Measurements from ENCODE around the gene ANXA7. TPM values are rescaled to one million over a fixed set of nuclear protein-coding genes. Genes with fewer than 3 reads are reported as not detected.
A peak's percentile ranks its signal among the peaks of the same experiment; 100 is the strongest.

The ANXA7 gene
- polyA plus RNA-seq: 10 to 100 TPM; 36.7 to 74.4 TPM

GRCh38 chr10:73413528-73414229, at the start of gene ANXA7:
ANXA7 (minus strand) TSS chr10:73414058; CDS start chr10:73400856, 13,202 bp downstream.
- 0 to 1% methylated on average over 57 to 62 of the region's 62 CpGs for WGBS, 2 donors
- Histone ChIP-seq H3K9me3 (ENCODE audit: control insufficient read depth in 2 of 2, insufficient read depth in 1 of 2, low read depth in 1 of 2, low read length in 1 of 2) (no peaks in the 10 kb centered on the region), H3K27me3 (ENCODE audit: control insufficient read depth in 1 of 2, insufficient read depth in 2 of 2, low read length in 2 of 2) (no peaks in the 10 kb centered on the region), H3K4me3 (ENCODE audit: low read depth in 1 of 2, low read length in 2 of 2) (peak within 1 kb of the TSS; percentile 73 to 95), H3K4me1 (ENCODE audit: control insufficient read depth in 2 of 2, insufficient read depth in 2 of 2, low read length in 1 of 2) (no peaks in the 10 kb centered on the region), H3K27ac (ENCODE audit: low read depth in 2 of 2, low read length in 1 of 2) (peak within 1 kb of the TSS; percentile 96 to 98), H3K36me3 (ENCODE audit: control insufficient read depth in 2 of 2, insufficient read depth in 2 of 2, low read length in 1 of 2) (no peaks in the 10 kb centered on the region)

- Histone ChIP-seq H3K36me3 (ENCODE audit: control insufficient read depth in 2 of 2, insufficient read depth in 2 of 2, low read length in 1 of 2) (peaks cover 4 to 6% of the 10 kb centered on the region in 2 donors), H3K27me3 (ENCODE audit: control insufficient read depth in 1 of 2, insufficient read depth in 2 of 2, low read length in 2 of 2) (no peaks in the 10 kb centered on the region), H3K4me3 (ENCODE audit: low read depth in 1 of 2, low read length in 2 of 2) (no peak overlapping the region), H3K9me3 (ENCODE audit: control insufficient read depth in 2 of 2, insufficient read depth in 1 of 2, low read depth in 1 of 2, low read length in 1 of 2) (no peaks in the 10 kb centered on the region), H3K27ac (ENCODE audit: low read depth in 2 of 2, low read length in 1 of 2) (no peak overlapping the region), H3K4me1 (ENCODE audit: control insufficient read depth in 2 of 2, insufficient read depth in 2 of 2, low read length in 1 of 2) (no peaks in the 10 kb centered on the region)
- 93 to 97% methylated on average over 4 of the region's 4 CpGs for WGBS, 2 donors
Measured at GRCh38 chr10:73460897-73461296, 47.0 kb upstream of the ANXA7 start.

GRCh38 chr10:73459683-73460314, 45.9 kb upstream of the ANXA7 start:
- H3K9me3 ChIP-seq (ENCODE audit: control insufficient read depth in 2 of 2, insufficient read depth in 1 of 2, low read depth in 1 of 2, low read length in 1 of 2): no peaks in the 10 kb centered on the region
- WGBS, 2 donors: 89 to 91% methylated on average over 6 of the region's 6 CpGs
- peaks cover 0 to 3% of the 10 kb centered on the region in 2 donors for H3K36me3 ChIP-seq (ENCODE audit: control insufficient read depth in 2 of 2, insufficient read depth in 2 of 2, low read length in 1 of 2)
- H3K4me3 ChIP-seq (ENCODE audit: low read depth in 1 of 2, low read length in 2 of 2): no peak overlapping the region
- H3K27me3 ChIP-seq (ENCODE audit: control insufficient read depth in 1 of 2, insufficient read depth in 2 of 2, low read length in 2 of 2): no peaks in the 10 kb centered on the region
- no peaks in the 10 kb centered on the region for H3K4me1 ChIP-seq (ENCODE audit: control insufficient read depth in 2 of 2, insufficient read depth in 2 of 2, low read length in 1 of 2)
- no peak overlapping the region for H3K27ac ChIP-seq (ENCODE audit: low read depth in 2 of 2, low read length in 1 of 2)

- WGBS, 2 donors: 87 to 91% methylated on average over 2 of the region's 2 CpGs
- Histone ChIP-seq H3K4me3 (ENCODE audit: low read depth in 1 of 2, low read length in 2 of 2) (no peak overlapping the region), H3K9me3 (ENCODE audit: control insufficient read depth in 2 of 2, insufficient read depth in 1 of 2, low read depth in 1 of 2, low read length in 1 of 2) (no peaks in the 10 kb centered on the region), H3K27me3 (ENCODE audit: control insufficient read depth in 1 of 2, insufficient read depth in 2 of 2, low read length in 2 of 2) (no peaks in the 10 kb centered on the region), H3K27ac (ENCODE audit: low read depth in 2 of 2, low read length in 1 of 2) (no peak overlapping the region), H3K36me3 (ENCODE audit: control insufficient read depth in 2 of 2, insufficient read depth in 2 of 2, low read length in 1 of 2) (peaks cover 0 to 6% of the 10 kb centered on the region in 2 donors), H3K4me1 (ENCODE audit: control insufficient read depth in 2 of 2, insufficient read depth in 2 of 2, low read length in 1 of 2) (no peaks in the 10 kb centered on the region)
Measured at GRCh38 chr10:73456187-73456890, 42.5 kb upstream of the ANXA7 start.

- WGBS, 2 donors: 77 to 91% methylated on average over 1 of the region's 1 CpG
- Histone ChIP-seq H3K27ac (ENCODE audit: low read depth in 2 of 2, low read length in 1 of 2) (no peak overlapping the region), H3K36me3 (ENCODE audit: control insufficient read depth in 2 of 2, insufficient read depth in 2 of 2, low read length in 1 of 2) (peaks cover 3 to 6% of the 10 kb centered on the region in 2 donors), H3K4me3 (ENCODE audit: low read depth in 1 of 2, low read length in 2 of 2) (no peak overlapping the region), H3K4me1 (ENCODE audit: control insufficient read depth in 2 of 2, insufficient read depth in 2 of 2, low read length in 1 of 2) (no peaks in the 10 kb centered on the region), H3K9me3 (ENCODE audit: control insufficient read depth in 2 of 2, insufficient read depth in 1 of 2, low read depth in 1 of 2, low read length in 1 of 2) (no peaks in the 10 kb centered on the region), H3K27me3 (ENCODE audit: control insufficient read depth in 1 of 2, insufficient read depth in 2 of 2, low read length in 2 of 2) (no peaks in the 10 kb centered on the region)
Measured at GRCh38 chr10:73449113-73449512, 35.3 kb upstream of the ANXA7 start.

- Histone ChIP-seq H3K36me3 (ENCODE audit: control insufficient read depth in 2 of 2, insufficient read depth in 2 of 2, low read length in 1 of 2) (peaks cover 3 to 6% of the 10 kb centered on the region in 2 donors), H3K27me3 (ENCODE audit: control insufficient read depth in 1 of 2, insufficient read depth in 2 of 2, low read length in 2 of 2) (no peaks in the 10 kb centered on the region), H3K4me3 (ENCODE audit: low read depth in 1 of 2, low read length in 2 of 2) (no peak overlapping the region), H3K4me1 (ENCODE audit: control insufficient read depth in 2 of 2, insufficient read depth in 2 of 2, low read length in 1 of 2) (no peaks in the 10 kb centered on the region), H3K27ac (ENCODE audit: low read depth in 2 of 2, low read length in 1 of 2) (no peak overlapping the region), H3K9me3 (ENCODE audit: control insufficient read depth in 2 of 2, insufficient read depth in 1 of 2, low read depth in 1 of 2, low read length in 1 of 2) (no peaks in the 10 kb centered on the region)
- 87 to 95% methylated on average over 1 of the region's 1 CpG for WGBS, 2 donors
Measured at GRCh38 chr10:73448384-73448783, 34.5 kb upstream of the ANXA7 start.

- H3K4me1 ChIP-seq (ENCODE audit: control insufficient read depth in 2 of 2, insufficient read depth in 2 of 2, low read length in 1 of 2): no peaks in the 10 kb centered on the region
- peaks cover 3 to 6% of the 10 kb centered on the region in 2 donors for H3K36me3 ChIP-seq (ENCODE audit: control insufficient read depth in 2 of 2, insufficient read depth in 2 of 2, low read length in 1 of 2)
- no peaks in the 10 kb centered on the region for H3K9me3 ChIP-seq (ENCODE audit: control insufficient read depth in 2 of 2, insufficient read depth in 1 of 2, low read depth in 1 of 2, low read length in 1 of 2)
- no peaks in the 10 kb centered on the region for H3K27me3 ChIP-seq (ENCODE audit: control insufficient read depth in 1 of 2, insufficient read depth in 2 of 2, low read length in 2 of 2)
- no peak overlapping the region for H3K27ac ChIP-seq (ENCODE audit: low read depth in 2 of 2, low read length in 1 of 2)
- H3K4me3 ChIP-seq (ENCODE audit: low read depth in 1 of 2, low read length in 2 of 2): no peak overlapping the region
Measured at GRCh38 chr10:73446926-73447325, 33.1 kb upstream of the ANXA7 start.

GRCh38 chr10:73444457-73444856, 30.6 kb upstream of the ANXA7 start:
- 88 to 91% methylated on average over 1 of the region's 1 CpG for WGBS, 2 donors
- Histone ChIP-seq H3K27ac (ENCODE audit: low read depth in 2 of 2, low read length in 1 of 2) (no peak overlapping the region), H3K4me3 (ENCODE audit: low read depth in 1 of 2, low read length in 2 of 2) (no peak overlapping the region), H3K9me3 (ENCODE audit: control insufficient read depth in 2 of 2, insufficient read depth in 1 of 2, low read depth in 1 of 2, low read length in 1 of 2) (no peaks in the 10 kb centered on the region), H3K4me1 (ENCODE audit: control insufficient read depth in 2 of 2, insufficient read depth in 2 of 2, low read length in 1 of 2) (no peaks in the 10 kb centered on the region), H3K27me3 (ENCODE audit: control insufficient read depth in 1 of 2, insufficient read depth in 2 of 2, low read length in 2 of 2) (no peaks in the 10 kb centered on the region), H3K36me3 (ENCODE audit: control insufficient read depth in 2 of 2, insufficient read depth in 2 of 2, low read length in 1 of 2) (peaks cover 0 to 6% of the 10 kb centered on the region in 2 donors)

GRCh38 chr10:73439605-73440312, 25.9 kb upstream of the ANXA7 start:
- Histone ChIP-seq H3K4me3 (ENCODE audit: low read depth in 1 of 2, low read length in 2 of 2) (no peak overlapping the region), H3K27ac (ENCODE audit: low read depth in 2 of 2, low read length in 1 of 2) (no peak overlapping the region), H3K36me3 (ENCODE audit: control insufficient read depth in 2 of 2, insufficient read depth in 2 of 2, low read length in 1 of 2) (peaks cover 0 to 4% of the 10 kb centered on the region in 2 donors), H3K27me3 (ENCODE audit: control insufficient read depth in 1 of 2, insufficient read depth in 2 of 2, low read length in 2 of 2) (no peaks in the 10 kb centered on the region), H3K9me3 (ENCODE audit: control insufficient read depth in 2 of 2, insufficient read depth in 1 of 2, low read depth in 1 of 2, low read length in 1 of 2) (no peaks in the 10 kb centered on the region), H3K4me1 (ENCODE audit: control insufficient read depth in 2 of 2, insufficient read depth in 2 of 2, low read length in 1 of 2) (no peaks in the 10 kb centered on the region)
- 76 to 82% methylated on average over 1 of the region's 1 CpG for WGBS, 2 donors
